HPDE6-E6E7 (cell line): Measurements from ENCODE around the gene ANKS1B.
"Not testable (repeated sequence)": the region's sequence is repeated elsewhere in the genome, so short reads cannot be mapped to it uniquely, and the experiment has no call there.

ENCODE experiments used
- DNase-seq: peaks from one replicate; pipeline ENCODE4 v3.0.0; 2011; ENCODE audit warnings: missing footprints; ENCODE audit errors: extremely low spot score

Gene ANKS1B

GRCh38 chr12:99870085-99870484 lies 114.7 kb downstream of the ANKS1B start:
- DNase-seq = no peak

- no peak for DNase-seq
These were observed 123.0 kb downstream of the ANKS1B start for GRCh38 chr12:99861731-99862130.

GRCh38 chr12:99859126-99859525 lies 125.6 kb downstream of the ANKS1B start:
- DNase-seq = no peak

- no peak for DNase-seq
These were observed 132.1 kb downstream of the ANKS1B start for GRCh38 chr12:99852666-99853065.

- no peak for DNase-seq
These were observed 136.8 kb downstream of the ANKS1B start for GRCh38 chr12:99847936-99848335.

- DNase-seq = no peak
These were observed 150.0 kb downstream of the ANKS1B start for GRCh38 chr12:99834710-99835109.

- DNase-seq = no peak
These were observed 151.3 kb downstream of the ANKS1B start for GRCh38 chr12:99833397-99833796.

GRCh38 chr12:99824900-99825542 lies 159.7 kb downstream of the ANKS1B start:
- DNase-seq = no peak

- no peak for DNase-seq
These were observed 162.5 kb downstream of the ANKS1B start for GRCh38 chr12:99822273-99822672.

- DNase-seq = no peak
These were observed 173.8 kb downstream of the ANKS1B start for GRCh38 chr12:99810718-99811593.

GRCh38 chr12:99809909-99810308 lies 174.8 kb downstream of the ANKS1B start:
- DNase-seq = no peak

- no peak for DNase-seq
These were observed 178.4 kb downstream of the ANKS1B start for GRCh38 chr12:99806304-99806703.

- no peak for DNase-seq
These were observed 180.0 kb downstream of the ANKS1B start for GRCh38 chr12:99804715-99805114.

GRCh38 chr12:99800605-99801004 lies 184.1 kb downstream of the ANKS1B start:
- no peak for DNase-seq

- not testable (repeated sequence) for DNase-seq
These were observed 186.8 kb downstream of the ANKS1B start for GRCh38 chr12:99797931-99798330.

GRCh38 chr12:99783421-99783820 lies 201.3 kb downstream of the ANKS1B start:
- no peak for DNase-seq

- no peak for DNase-seq
These were observed 212.5 kb downstream of the ANKS1B start for GRCh38 chr12:99772274-99772673.

GRCh38 chr12:99771659-99772058 lies 213.1 kb downstream of the ANKS1B start:
- DNase-seq = no peak

GRCh38 chr12:99769396-99769980 lies 215.2 kb downstream of the ANKS1B start:
- DNase-seq = no peak

- DNase-seq = no peak
These were observed 216.0 kb downstream of the ANKS1B start for GRCh38 chr12:99768758-99769157.

- no peak for DNase-seq
These were observed 216.9 kb downstream of the ANKS1B start for GRCh38 chr12:99767809-99768208.

GRCh38 chr12:99766408-99766807 lies 218.3 kb downstream of the ANKS1B start:
- no peak for DNase-seq
